VCaP (cell line): ENCODE data around the gene UCHL5.

Experiments used
- H3K27ac ChIP-seq: fragments of 450-650 bp; 2 replicates; pipeline ENCODE4 v1.5.1; 2017
- CTCF ChIP-seq: fragments of 450-650 bp; conservative IDR thresholded peaks from 2 replicates; pipeline ENCODE4 v1.5.1; 2017; ENCODE audit warnings: mild to moderate bottlenecking, moderate library complexity

The UCHL5 gene

DNA sequence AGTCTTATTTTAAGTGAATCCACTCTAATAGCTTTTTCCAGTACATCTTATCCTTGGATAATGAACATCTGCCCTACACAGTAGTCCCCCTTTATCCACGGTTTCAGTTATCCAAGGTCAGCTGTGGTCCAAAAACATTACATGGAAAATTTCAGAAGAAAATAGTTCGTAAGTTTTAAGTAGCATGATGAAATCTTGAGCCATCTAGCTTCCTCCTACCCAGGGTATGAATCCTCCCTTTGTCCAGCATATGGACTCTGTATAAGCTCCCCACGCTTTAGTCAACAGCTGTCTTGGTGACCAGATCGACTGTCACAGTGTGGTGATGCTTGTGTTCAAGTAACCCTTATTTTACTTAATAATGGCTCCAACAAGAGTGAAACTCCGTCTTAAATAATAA is 43.5 kb upstream of the UCHL5 start:
- H3K27ac ChIP-seq: no peak overlapping the region
- no peak for TF ChIP-seq CTCF

DNA sequence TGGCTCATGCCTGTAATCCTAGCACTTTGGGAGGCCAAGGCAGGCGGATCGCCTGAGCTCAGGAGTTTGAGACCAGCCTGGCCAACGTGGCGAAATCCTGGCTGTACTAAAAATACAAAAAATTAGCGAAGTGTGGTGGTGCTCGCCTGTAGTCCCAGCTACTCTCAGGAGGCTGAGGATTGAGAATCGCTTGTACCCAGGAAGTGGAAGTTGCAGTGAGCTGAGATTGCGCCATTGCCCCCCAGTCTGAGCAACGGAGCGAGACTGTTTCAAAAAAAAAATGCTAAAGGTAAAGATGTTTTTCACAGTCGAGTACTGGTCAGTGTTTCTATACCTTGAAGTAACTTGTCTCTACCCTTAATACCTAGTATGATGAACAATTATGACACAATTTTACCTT is 35.0 kb upstream of the UCHL5 start:
- TF ChIP-seq CTCF: no peak
- H3K27ac ChIP-seq: no peak overlapping the region

DNA sequence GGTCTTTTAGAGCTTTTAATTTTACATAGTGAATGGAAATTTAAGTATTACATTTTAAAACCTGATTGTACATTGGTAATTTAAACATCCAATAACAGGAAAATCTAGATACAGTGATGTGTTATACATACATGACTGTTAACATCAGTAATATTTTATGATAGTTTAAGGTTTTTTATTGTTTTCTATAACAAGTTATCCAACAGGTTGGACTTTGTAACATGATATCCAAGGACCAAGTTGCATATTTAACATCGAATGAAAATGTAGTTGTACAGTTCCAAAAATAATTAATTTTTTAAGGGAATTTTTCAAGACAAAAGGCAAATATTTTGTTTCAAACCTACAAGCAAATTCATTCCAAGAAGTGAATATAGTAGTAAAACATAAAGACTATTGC is 31.7 kb upstream of the UCHL5 start:
- no peak for TF ChIP-seq CTCF
- H3K27ac ChIP-seq: no peak overlapping the region

DNA sequence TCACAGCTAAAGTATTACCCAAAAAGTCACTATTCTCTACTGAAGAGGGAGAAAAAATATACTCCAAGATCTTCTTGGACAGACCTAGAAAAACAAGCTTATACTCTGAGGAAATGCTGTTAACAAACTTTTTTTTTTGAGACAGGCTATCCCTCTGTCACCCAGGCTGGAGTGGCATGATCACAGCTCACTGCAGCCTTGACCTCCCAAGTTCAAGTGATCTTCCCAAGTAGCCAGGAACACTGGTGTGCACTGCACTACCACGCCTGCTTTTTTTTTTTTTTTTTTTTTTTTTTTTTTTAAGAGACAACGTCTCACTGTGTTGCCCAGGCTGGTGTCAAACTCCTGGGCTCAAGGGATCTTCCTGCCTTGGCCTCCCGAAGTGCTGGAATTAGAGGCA is 28.7 kb upstream of the UCHL5 start:
- H3K27ac ChIP-seq: no peak overlapping the region
- TF ChIP-seq CTCF: no peak

DNA sequence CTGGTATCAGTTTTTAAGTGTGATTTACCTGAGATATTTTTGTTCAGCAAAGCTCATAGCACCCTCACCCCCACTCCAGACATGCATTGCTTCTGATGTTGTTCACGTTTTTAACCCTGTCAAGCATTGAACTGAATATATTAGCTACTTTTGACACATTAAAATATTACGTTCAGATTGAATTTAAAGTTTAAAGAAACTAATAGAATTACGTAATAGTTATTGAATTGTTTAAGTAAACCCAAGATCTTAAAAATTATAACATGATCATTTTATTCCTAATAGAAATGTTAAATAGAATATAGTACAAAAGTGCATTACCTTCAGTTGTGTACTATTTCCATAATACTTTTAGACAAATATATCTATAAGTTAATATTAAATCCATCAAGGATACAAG is 27.2 kb upstream of the UCHL5 start:
- no peak overlapping the region for H3K27ac ChIP-seq
- no peak for TF ChIP-seq CTCF

GRCh38 chr1:193085263-193085662 is 26.1 kb upstream of the UCHL5 start:
- no peak for TF ChIP-seq CTCF
- no peak overlapping the region for H3K27ac ChIP-seq

- no peak for TF ChIP-seq CTCF
- H3K27ac ChIP-seq: no peak overlapping the region
These were observed 24.4 kb upstream of the UCHL5 start for GRCh38 chr1:193083365-193084088.
